SH-SY5Y (cell line): ENCODE results near the gene GOLGB1.

Experiments
- GATA2 ChIP-seq: IDR thresholded peaks from 2 replicates; pipeline ENCODE4 v1.6.1; 2011; ENCODE audit warnings: mild to moderate bottlenecking, low read depth, low read length
- GATA3 ChIP-seq: IDR thresholded peaks from 2 replicates; pipeline ENCODE4 v1.6.1; 2011; ENCODE audit warnings: low read depth, mild to moderate bottlenecking, low read length, moderate library complexity

Gene GOLGB1

DNA sequence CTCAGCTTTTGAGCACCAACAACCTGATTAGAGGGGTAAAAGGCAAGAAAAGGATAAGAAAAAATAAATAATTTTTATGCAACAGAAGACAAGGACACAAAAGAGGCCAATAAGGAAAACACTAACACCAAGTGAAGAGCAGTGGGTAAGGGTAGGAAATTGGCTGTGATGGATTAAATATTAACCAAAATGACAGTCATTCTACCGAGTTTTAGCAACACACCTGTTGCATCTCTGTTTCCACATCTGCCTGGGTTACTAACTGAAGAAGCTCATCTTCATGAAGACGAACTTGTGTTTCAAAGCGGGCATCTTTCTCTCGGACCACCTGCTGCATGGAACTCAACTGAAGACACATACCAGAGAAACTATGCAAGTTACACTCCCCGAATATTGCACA, 30.1 kb downstream of the GOLGB1 start:
- TF ChIP-seq GATA2 (no peak), GATA3 (no peak)

GRCh38 chr3:121718205-121718846, 31.2 kb downstream of the GOLGB1 start:
- no peak for TF ChIP-seq GATA3
- no peak for TF ChIP-seq GATA2

- no peak for TF ChIP-seq GATA2
- TF ChIP-seq GATA3 = no peak
Observed at GRCh38 chr3:121710347-121710746, 39.2 kb downstream of the GOLGB1 start.

GRCh38 chr3:121707531-121708273, 41.8 kb downstream of the GOLGB1 start:
- TF ChIP-seq GATA2 (no peak), GATA3 (no peak)

DNA sequence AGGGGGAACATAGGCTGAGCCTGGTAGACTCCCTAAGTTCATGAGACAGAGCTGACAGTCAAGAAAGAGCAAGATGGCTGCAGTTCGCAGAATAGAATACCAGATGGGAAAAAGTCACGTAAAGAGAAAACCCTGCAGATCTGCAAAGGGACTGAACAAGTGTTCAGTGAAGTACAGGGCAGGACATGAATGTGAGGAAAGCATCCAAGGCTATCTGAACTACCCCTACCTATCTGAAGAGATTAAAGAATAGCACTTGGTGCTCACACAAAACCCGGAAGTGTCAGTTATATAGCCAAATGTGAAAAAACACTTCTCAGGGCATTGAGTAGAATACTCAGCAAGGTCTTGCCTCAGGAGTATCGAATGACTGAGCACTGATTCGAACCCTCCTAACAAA, 44.0 kb downstream of the GOLGB1 start:
- no peak for TF ChIP-seq GATA3
- TF ChIP-seq GATA2 = no peak

GRCh38 chr3:121703973-121704372, 45.6 kb downstream of the GOLGB1 start:
- TF ChIP-seq GATA3 (no peak), GATA2 (no peak)

- TF ChIP-seq GATA2 (no peak), GATA3 (no peak)
Observed at GRCh38 chr3:121698901-121699300, 50.6 kb downstream of the GOLGB1 start.

DNA sequence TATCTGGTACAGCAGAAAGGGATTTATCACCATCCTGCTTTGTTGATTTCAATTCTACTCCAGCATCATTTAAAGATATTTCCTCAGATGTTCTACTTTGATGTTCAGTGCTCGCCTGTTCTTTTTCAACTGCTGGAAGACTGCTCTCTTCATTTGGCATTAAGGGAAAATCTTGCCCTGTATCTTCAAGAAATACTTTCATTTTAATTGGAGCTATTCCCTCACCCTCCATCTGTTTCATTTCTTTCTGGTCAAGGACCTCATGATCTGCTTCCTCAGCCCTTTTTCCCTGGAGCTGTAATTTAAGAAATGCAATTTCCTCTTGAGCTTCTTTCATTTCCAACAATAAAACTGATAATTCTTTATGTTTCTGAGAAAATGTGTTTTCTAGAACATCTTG, 51.1 kb downstream of the GOLGB1 start:
- TF ChIP-seq GATA3 (no peak), GATA2 (no peak)

GRCh38 chr3:121696186-121696585, 53.4 kb downstream of the GOLGB1 start:
- TF ChIP-seq GATA3 = no peak
- TF ChIP-seq GATA2 = no peak

GRCh38 chr3:121692010-121692699, 57.4 kb downstream of the GOLGB1 start:
- TF ChIP-seq GATA2 (no peak), GATA3 (no peak)

DNA sequence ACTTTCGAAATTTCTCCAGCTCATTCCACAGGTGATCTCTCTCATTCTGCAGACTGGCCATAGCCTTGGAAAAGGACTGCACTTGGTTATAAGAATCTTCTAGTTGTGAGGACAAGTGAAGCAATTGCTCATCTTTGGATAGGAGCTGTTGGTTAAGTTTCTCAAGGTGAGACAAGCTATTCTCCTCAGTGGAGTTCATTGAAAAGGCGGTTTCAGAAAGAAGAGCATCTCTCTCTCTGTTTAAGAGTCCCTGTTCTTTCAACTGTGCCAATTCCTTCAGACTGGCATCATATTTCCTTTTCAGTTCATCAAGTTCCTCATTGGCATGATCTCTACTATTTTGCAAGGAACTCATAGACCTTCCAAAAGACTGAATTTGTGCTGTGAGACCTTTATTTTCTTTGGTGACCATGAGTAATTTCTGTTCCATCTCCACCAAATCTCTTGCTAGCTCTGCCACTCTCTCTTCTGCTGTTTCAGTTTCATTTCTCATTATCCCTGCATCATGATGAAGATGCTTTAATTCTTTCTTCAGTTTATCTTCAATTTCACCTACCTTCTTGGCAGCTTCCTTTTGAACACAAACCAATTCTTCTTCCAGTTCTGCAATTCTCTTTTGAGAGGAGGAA, 58.6 kb downstream of the GOLGB1 start:
- no peak for TF ChIP-seq GATA2
- TF ChIP-seq GATA3 = no peak

- no peak for TF ChIP-seq GATA3
- TF ChIP-seq GATA2 = no peak
Observed at GRCh38 chr3:121681792-121682191, 67.7 kb downstream of the GOLGB1 start.

- TF ChIP-seq GATA3 (no peak), GATA2 (no peak)
Observed at GRCh38 chr3:121677141-121677540, 72.4 kb downstream of the GOLGB1 start.

- no peak for TF ChIP-seq GATA3
- TF ChIP-seq GATA2 = no peak
Observed at GRCh38 chr3:121670676-121671075, 78.9 kb downstream of the GOLGB1 start.
